ENCODE results near the gene NPEPPS.
"Not testable (repeated sequence)": the region's sequence is repeated elsewhere in the genome, so short reads cannot be mapped to it uniquely, and the experiment has no call there.

The NPEPPS gene

GRCh38 chr17:47560517-47561043, 29.7 kb downstream of the NPEPPS start:
- DNase-seq, ATAC-seq: not testable (repeated sequence)

DNA sequence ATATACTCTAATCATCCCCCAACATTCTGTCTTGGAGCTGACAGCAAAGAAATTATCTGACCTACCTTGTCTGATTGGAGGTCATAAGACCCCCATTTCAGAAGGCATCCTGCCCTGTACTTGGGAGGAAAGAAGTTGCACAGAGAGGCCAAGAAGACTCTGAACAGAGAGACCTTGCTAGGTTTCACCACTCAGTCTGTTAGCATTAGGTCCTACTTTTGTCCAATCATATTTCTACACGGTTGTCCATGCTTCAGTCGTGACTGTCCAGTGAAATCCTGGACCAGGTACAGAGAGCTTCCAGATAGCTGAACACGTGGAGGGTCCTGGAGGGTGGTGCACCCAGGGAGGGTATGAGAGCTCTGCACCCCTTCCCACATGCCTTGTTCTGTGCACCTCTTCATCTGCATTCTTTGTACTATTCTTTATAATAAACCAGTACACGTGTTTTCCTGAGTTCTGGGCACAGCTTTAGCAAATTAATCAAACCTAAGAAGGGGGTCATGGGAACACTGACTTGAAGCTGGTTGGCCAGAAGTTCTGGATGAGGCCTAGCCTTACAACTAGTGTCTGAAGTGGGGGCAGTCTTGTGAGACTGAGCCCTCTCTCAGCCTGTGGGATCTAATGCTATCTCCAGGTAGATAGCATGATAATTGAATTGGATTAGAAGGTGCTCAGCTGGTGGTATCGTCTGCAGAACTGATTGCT, 30.9 kb downstream of the NPEPPS start:
- not testable (repeated sequence) for DNase-seq
- ATAC-seq = peak; percentile 6

GRCh38 chr17:47562406-47562705, 31.4 kb downstream of the NPEPPS start:
- DNase-seq, ATAC-seq: not testable (repeated sequence)

DNA sequence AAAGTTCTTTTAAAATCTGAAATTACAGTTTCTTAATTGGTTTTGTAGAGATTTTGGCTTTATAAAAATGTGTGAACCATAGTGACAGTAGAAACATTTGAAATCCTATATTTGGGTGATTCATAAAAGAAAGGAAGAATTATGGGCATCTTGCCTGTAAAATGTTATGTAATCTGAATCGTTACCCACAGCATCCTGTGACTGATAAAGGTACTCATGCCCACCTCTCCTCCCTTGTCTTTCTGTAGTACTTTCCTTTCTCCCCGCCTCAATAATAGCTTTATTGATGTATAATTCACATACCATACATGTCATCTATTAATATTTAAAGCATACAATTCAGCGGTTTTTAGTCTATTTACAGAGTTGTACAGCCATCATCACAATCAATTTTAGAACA, 36.4 kb downstream of the NPEPPS start:
- DNase-seq, ATAC-seq: not testable (repeated sequence)

DNA sequence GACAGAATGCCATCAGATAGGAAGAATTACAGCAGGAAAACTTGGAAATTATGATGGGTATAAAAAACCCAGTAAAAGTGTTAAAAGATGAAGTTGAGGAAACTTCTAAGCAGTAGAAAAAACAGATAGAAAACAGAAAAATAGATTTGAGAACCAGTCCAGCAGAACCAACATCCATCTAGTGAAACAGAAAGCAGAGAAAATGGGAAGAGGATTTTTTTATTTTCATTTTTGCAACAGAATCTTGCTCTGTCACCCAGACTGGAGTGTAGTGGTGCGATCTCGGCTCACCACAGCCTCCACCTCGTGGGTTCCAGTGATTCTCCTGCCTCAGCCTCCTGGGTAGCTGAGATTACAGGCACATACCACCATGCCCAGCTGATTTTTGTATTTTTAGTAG, 41.7 kb downstream of the NPEPPS start:
- not testable (repeated sequence) for ATAC-seq, DNase-seq

GRCh38 chr17:47582416-47582815, 51.5 kb downstream of the NPEPPS start:
- not testable (repeated sequence) for DNase-seq, ATAC-seq

- not testable (repeated sequence) for DNase-seq, ATAC-seq
Observed at GRCh38 chr17:47586378-47587055, 55.6 kb downstream of the NPEPPS start.

DNA sequence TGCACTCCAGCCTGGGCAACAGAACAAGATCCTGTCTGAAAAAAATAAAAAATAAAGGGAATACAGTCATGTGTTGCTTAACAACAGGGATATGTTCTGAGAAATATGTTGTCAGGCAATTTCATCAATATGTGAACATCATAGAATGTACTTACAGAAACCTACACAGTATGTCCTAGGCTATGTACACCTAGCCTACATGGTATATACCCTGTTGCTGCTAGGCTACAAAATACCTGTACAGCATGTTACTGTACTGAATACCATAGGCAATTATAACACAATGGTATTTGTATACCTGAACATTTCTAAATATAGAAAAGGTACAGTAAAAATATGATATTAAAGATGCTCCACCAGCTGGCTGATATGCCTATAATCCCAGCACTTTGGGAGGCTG, 62.6 kb downstream of the NPEPPS start:
- not testable (repeated sequence) for DNase-seq, ATAC-seq

DNA sequence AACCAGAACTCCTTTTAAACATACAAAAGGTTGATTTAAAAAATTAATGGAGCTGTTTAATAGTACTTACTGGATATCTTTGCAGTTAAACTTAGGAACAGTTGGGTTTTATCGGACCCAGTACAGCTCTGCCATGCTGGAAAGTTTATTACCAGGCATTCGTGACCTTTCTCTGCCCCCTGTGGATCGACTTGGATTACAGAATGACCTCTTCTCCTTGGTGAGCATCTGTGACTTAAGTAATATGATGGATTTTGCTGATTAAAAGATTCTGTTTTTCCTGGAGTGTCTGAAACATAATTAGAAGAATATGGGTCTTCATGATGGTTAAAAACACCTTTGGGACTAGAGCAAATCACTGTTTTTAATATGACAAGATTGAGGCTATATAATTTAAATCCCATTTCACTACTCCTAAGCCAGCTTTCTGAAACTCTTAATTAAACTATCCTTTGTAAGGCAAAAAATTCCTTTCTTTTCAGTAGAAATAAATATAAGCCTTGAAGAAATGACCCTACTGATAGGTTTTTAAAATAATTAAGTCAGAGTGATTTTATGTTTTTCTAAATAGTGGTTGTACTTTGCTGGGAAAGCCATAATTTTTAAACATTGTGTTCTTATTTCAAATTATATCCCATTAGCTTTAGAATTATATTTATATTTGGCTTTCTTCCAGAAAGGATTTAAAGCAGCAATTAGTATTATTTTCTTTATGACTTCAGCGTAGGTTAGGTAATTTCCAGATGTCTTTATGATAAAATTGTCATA, 73.1 kb downstream of the NPEPPS start:
- no peak for DNase-seq

GRCh38 chr17:47604598-47604927, 73.7 kb downstream of the NPEPPS start:
- DNase-seq (no peak), ATAC-seq (no peak)

More for the DNA sequence above, 73.1 kb downstream of the NPEPPS start:
- no peak for ATAC-seq

- DNase-seq = no peak
- ATAC-seq = no peak
Observed at GRCh38 chr17:47605011-47605410, 74.1 kb downstream of the NPEPPS start.

DNA sequence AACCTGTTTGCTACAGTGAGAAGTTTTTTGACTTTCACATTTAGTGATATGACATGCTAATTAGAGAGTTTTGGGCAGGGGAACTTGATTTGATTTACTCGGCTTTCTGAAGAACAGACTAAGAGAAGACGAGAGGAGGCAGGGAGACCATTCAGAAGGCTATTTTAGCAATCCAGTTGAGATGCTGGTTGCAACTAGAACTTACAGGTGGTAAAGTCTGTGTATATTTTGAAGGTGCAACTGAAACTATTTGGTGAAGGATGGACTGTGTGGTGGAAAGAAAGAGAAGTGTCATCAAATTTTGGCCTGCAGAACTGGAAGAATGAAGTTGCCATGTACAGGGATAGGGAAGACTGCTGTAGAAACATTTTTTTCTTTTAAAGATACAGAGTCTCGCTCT, 76.6 kb downstream of the NPEPPS start:
- ATAC-seq = no peak
- no peak for DNase-seq

- ATAC-seq = no peak
Observed at GRCh38 chr17:47611372-47612350, 80.8 kb downstream of the NPEPPS start.

GRCh38 chr17:47615766-47616424, 85.0 kb downstream of the NPEPPS start:
- ATAC-seq = peak; percentile 36
- no peak for DNase-seq

More at GRCh38 chr17:47611372-47612350, 80.8 kb downstream of the NPEPPS start:
- DNase-seq = no peak

- ATAC-seq (no peak), DNase-seq (no peak)
Observed at GRCh38 chr17:47618410-47618809, 87.5 kb downstream of the NPEPPS start.

DNA sequence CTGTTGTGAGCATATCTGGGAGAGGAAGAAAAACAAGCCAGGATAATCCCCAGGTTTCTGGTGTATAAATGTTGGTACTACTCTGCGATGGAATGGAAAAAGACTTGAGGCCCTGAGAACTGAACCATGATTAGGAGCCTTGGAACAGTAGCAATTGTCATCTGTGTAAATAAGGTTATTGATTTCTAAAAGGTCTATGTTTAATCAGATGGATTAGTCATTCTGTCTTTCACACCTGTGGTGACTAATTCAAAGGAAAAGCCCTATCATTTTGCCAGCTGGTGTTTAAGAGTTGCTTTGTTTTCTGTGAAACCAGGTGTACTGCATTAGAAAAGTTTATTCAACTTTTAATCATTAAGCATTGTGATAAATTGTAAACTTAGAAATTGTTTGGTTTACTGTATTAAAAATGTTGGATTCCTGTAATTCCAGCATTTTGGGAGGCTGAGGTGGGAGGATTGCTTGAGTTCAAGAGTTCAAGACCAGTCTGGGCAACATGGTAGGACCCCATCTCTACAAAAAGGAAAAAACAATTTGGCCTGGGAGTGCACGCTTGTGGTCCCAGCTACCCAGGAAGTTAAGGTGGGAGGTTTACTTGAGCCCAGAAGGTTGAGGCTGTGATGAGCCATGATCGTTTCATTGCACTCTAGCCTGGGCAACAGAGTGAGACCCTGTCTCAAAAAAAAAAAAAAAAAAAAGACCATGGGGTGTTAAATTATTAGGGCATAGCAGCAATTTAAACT, 89.8 kb downstream of the NPEPPS start:
- ATAC-seq (peak; percentile 81), DNase-seq (no peak)

- DNase-seq = no peak
Observed at GRCh38 chr17:47621293-47622179, 90.6 kb downstream of the NPEPPS start.

DNA sequence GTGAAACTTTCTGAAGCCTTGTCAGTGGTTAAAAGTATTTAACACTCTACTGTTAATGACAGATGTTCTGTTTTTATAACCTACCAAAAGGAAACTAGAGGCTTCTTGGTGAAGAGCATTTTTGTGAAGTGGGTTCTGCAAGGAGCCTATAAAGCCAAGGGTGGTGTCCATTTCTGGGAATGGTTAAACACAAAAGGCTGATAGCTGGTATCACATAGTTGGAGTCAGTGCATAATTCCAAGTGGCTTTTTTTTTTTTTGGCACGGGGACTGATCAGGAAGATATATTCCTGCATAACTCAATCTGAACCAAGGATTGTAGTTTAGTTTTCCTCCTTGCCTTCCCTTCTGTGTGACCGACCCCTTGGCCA, 91.3 kb downstream of the NPEPPS start:
- DNase-seq = no peak
- no peak for ATAC-seq

More at GRCh38 chr17:47621293-47622179, 90.6 kb downstream of the NPEPPS start:
- no peak for ATAC-seq

GRCh38 chr17:47624727-47625068, 93.8 kb downstream of the NPEPPS start:
- DNase-seq = no peak
- ATAC-seq = no peak

Data from stimulated activated naive CD8-positive, alpha-beta T cell treated with anti-CD3 and anti-CD28 coated beads, Interleukin-15, Interleukin-2, amounts not matched to agents 100 U/mL and 50 U/mL, for 24 hours (primary cell).